Mucosa of descending colon (tissue), 3 donors: Measurements from ENCODE around the gene AQP10. TPM values are rescaled to one million over a fixed set of nuclear protein-coding genes. Genes with fewer than 3 reads are reported as not detected.

Experiments used
- ATAC-seq: fragments of 200-7000 bp; cut with Tn5 transposase; one replicate; pipeline ENCODE4 v1.9.1; 2020; ENCODE audit warnings: mild to moderate bottlenecking, moderate library complexity
- DNase-seq, 3 donors: peaks; one replicate each; pipeline ENCODE4 v3.0.0-alpha.2; 2020
- H3K36me3 ChIP-seq: fragments of 200-600 bp; one replicate; pipeline ENCODE4 v1.8.0; 2021; ENCODE audit warnings: low read depth, mild to moderate bottlenecking
- H3K4me1 ChIP-seq: fragments of 200-600 bp; one replicate; pipeline ENCODE4 v1.8.0; 2021; ENCODE audit warnings: low read depth, mild to moderate bottlenecking
- H3K4me3 ChIP-seq: fragments of 200-600 bp; one replicate; pipeline ENCODE4 v1.8.0; 2021; ENCODE audit warnings: mild to moderate bottlenecking
- H3K9me3 ChIP-seq: fragments of 200-600 bp; one replicate; pipeline ENCODE4 v1.8.0; 2021; ENCODE audit warnings: mild to moderate bottlenecking
- CTCF ChIP-seq: fragments of 200-600 bp; IDR thresholded peaks from one replicate; pipeline ENCODE4 v1.8.0; 2022; ENCODE audit warnings: antibody characterized with exemption, mild to moderate bottlenecking
- intact Hi-C, 2 donors: fragments of 100-400 bp; cut with DNase I in 1 of 2; cut with micrococcal nuclease in 1 of 2; formaldehyde crosslinking; loops; one replicate each; pipeline versions ENCODE4 v1.11.0 to v1.11.1; 2022; cut with DNase I, micrococcal nuclease
- total RNA-seq, 3 donors: library from RNA; stranded (reverse); fragmentation: NEBNext Ultra II Directional in 2 of 3; extraction: Animal tissue kit (Norgen Biotek cat#: 25700) in 2 of 3; gene quantifications; one replicate each; pipeline versions ENCODE4 v1.2.1 to v1.2.4, GENCODE V29; 2021 to 2023
- donor health status: DM: no; HTN: no; CAD: no; lungs with moderate emphysema.
- donor health status: DM: no; HTN: no; CAD: no.
- donor health status: DM: no; HTN: yes; CAD: no.

AQP10 gene
- total RNA-seq, 3 donors from 2014 or later, result not detected

- ATAC-seq, result no peak
- intact Hi-C loops, result no loop called here
- H3K9me3 ChIP-seq, result no peaks in the 10 kb centered on the region
- H3K36me3 ChIP-seq, result no peaks in the 10 kb centered on the region
- H3K4me3 ChIP-seq, result no peak overlapping the region
- TF ChIP-seq CTCF, result no peak
- peaks cover 32% of the 10 kb centered on the region for H3K4me1 ChIP-seq
- DNase-seq, result peak in 1 of 3 donors; percentile 21
Observed at GRCh38 chr1:154329152-154329521, 8.2 kb downstream of the AQP10 start.

GRCh38 chr1:154329551-154330131, 8.7 kb downstream of the AQP10 start:
- no peaks in the 10 kb centered on the region for H3K36me3 ChIP-seq
- DNase-seq (no peak), ATAC-seq (no peak)
- H3K9me3 ChIP-seq, result no peaks in the 10 kb centered on the region
- no peak for TF ChIP-seq CTCF
- no peak overlapping the region for H3K4me3 ChIP-seq
- intact Hi-C loops, result no loop called here
- H3K4me1 ChIP-seq, result peaks cover 29% of the 10 kb centered on the region

GRCh38 chr1:154330669-154331068, 9.8 kb downstream of the AQP10 start:
- no peaks in the 10 kb centered on the region for H3K36me3 ChIP-seq
- no peak for TF ChIP-seq CTCF
- H3K4me1 ChIP-seq, result peaks cover 27% of the 10 kb centered on the region
- ATAC-seq (no peak), DNase-seq (no peak)
- no peak overlapping the region for H3K4me3 ChIP-seq
- intact Hi-C loops, result no loop called here
- H3K9me3 ChIP-seq, result no peaks in the 10 kb centered on the region

GRCh38 chr1:154334079-154335024, 13.5 kb downstream of the AQP10 start:
- DNase-seq (no peak), ATAC-seq (no peak)
- no peaks in the 10 kb centered on the region for H3K9me3 ChIP-seq
- H3K4me3 ChIP-seq, result no peak overlapping the region
- intact Hi-C loops, result no loop called here
- H3K4me1 ChIP-seq, result peaks cover 6% of the 10 kb centered on the region
- TF ChIP-seq CTCF, result no peak
- no peaks in the 10 kb centered on the region for H3K36me3 ChIP-seq

GRCh38 chr1:154335025-154335714, 14.3 kb downstream of the AQP10 start:
- H3K4me3 ChIP-seq, result no peak overlapping the region
- TF ChIP-seq CTCF, result peak; percentile 72
- no peaks in the 10 kb centered on the region for H3K36me3 ChIP-seq
- ATAC-seq (peak; percentile 93), DNase-seq (peak; percentile 83 to 90 (median 90))
- peaks cover 6% of the 10 kb centered on the region for H3K4me1 ChIP-seq
- no peaks in the 10 kb centered on the region for H3K9me3 ChIP-seq
- intact Hi-C loops, result no loop called here
